ENCODE data around the gene ATP6V0E2.

DNA sequence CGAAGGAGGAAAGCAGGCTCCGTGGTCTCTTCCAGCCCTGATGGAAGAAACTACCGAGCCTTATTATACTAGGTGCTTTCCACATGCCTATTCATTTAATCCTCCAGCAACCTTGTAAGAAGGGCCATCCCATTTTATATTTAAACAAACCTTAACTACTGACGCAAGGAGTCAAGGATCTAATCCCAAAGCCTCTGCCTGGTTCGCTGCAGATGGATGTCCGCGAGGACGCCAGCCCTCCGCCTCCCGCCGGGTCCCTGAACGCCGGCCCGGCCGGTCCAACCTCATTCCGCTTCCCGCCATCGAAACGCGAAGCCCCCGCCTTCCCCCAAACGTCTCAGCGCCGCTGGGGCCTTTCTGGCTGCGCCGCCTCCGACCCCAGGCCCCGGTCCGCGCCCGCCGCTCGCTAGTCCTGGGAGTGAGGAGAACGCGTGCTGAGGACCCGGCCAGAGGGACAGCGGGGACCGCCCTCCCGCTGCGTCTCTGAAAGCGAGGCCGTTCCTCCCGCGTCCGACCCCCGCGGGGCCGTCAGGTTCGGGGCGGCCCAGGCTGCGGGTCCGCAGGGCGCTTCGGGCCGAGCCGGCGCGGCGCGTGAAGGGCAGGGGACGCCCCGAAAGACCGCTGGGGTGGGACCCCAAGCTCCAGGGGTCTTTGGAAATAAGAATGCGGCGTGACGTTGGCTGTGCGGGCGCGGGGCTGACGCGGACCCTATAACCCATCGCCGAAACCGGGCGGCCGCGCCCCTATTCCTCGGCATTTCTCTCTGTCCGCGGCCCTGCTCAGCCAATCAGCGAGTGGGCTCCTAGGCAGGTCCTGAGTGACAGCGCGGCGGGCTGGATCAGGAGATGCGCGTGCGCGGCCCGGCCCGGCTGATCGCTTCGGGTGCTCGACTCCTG is at the start of gene ATP6V0E2:
- TF ChIP-seq, protein P1, sequence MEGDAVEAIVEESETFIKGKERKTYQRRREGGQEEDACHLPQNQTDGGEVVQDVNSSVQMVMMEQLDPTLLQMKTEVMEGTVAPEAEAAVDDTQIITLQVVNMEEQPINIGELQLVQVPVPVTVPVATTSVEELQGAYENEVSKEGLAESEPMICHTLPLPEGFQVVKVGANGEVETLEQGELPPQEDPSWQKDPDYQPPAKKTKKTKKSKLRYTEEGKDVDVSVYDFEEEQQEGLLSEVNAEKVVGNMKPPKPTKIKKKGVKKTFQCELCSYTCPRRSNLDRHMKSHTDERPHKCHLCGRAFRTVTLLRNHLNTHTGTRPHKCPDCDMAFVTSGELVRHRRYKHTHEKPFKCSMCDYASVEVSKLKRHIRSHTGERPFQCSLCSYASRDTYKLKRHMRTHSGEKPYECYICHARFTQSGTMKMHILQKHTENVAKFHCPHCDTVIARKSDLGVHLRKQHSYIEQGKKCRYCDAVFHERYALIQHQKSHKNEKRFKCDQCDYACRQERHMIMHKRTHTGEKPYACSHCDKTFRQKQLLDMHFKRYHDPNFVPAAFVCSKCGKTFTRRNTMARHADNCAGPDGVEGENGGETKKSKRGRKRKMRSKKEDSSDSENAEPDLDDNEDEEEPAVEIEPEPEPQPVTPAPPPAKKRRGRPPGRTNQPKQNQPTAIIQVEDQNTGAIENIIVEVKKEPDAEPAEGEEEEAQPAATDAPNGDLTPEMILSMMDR (IDR thresholded peaks at IDR 0.05) = no peak
- TF ChIP-seq POLR2A (IDR thresholded peaks at IDR 0.05) = peak; percentile 5 to 61
